OCI-LY7 (cell line): Measurements from ENCODE around the gene EPB41L4B. TPM values are rescaled to one million over a fixed set of nuclear protein-coding genes. Genes with fewer than 3 reads are reported as not detected.

Experiments used
- BruUV-seq: library from RNA; stranded (reverse); fragments of 400-500 nt; replicated peaks from 2 replicates; lab custom pipeline; 2021; lab: Mats Ljungman, UMichigan
- CTCF ChIA-PET: fragments of 300-600 bp; sonication (Branson Sonifier 250); formaldehyde crosslinking; loops from one replicate; lab custom pipeline; 2022; ENCODE audit warnings: antibody characterized with exemption; ENCODE audit not compliant: unreplicated experiment; lab: Charles Lee
- POLR2A ChIA-PET: fragments of 300-600 bp; sonication (Branson Sonifier 250); formaldehyde crosslinking; loops from one replicate; lab custom pipeline; 2022; ENCODE audit warnings: antibody characterized with exemption; lab: Charles Lee
- DNase-seq: peaks from one replicate; pipeline ENCODE4 v3.0.0-alpha.2; 2015; ENCODE audit warnings: low spot score
- H2AFZ ChIP-seq: fragments of 200-600 bp; sonication (generic), shearing (Covaris generic); 2 replicates; pipeline ENCODE4 v1.6.1; 2014; ENCODE audit warnings: mild to moderate bottlenecking, antibody characterized with exemption, low read length, moderate library complexity
- H3K27ac ChIP-seq: fragments of 200-600 bp; sonication (generic); 2 replicates; pipeline ENCODE4 v1.5.1; 2014; ENCODE audit warnings: mixed run types, low read depth, mild to moderate bottlenecking, moderate library complexity, low read length, inconsistent platforms; ENCODE audit not compliant: poor library complexity, severe bottlenecking
- H3K36me3 ChIP-seq: fragments of 200-600 bp; sonication (generic); 2 replicates; pipeline ENCODE4 v1.6.1; 2014; ENCODE audit warnings: mild to moderate bottlenecking, antibody characterized with exemption, low read length, moderate library complexity, mixed read lengths; ENCODE audit not compliant: insufficient read depth
- H3K4me1 ChIP-seq: fragments of 200-600 bp; sonication (generic); 2 replicates; pipeline ENCODE4 v1.5.1; 2014; ENCODE audit warnings: mild to moderate bottlenecking, low read length; ENCODE audit not compliant: insufficient read depth, poor library complexity, severe bottlenecking
- H3K4me2 ChIP-seq: fragments of 200-600 bp; sonication (generic); 2 replicates; pipeline ENCODE4 v1.6.1; 2014; ENCODE audit warnings: mild to moderate bottlenecking, low read length
- H3K4me3 ChIP-seq: fragments of 200-600 bp; sonication (generic); 2 replicates; pipeline ENCODE4 v1.5.1; 2014; ENCODE audit warnings: mild to moderate bottlenecking, low read depth, low read length; ENCODE audit not compliant: poor library complexity, severe bottlenecking
- H3K79me2 ChIP-seq: fragments of 200-600 bp; sonication (generic); 2 replicates; pipeline ENCODE4 v1.6.1; 2016; ENCODE audit warnings: low read depth, mild to moderate bottlenecking, low read length, moderate library complexity, mixed read lengths; ENCODE audit not compliant: insufficient read depth
- H3K9me2 ChIP-seq: fragments of 200-600 bp; sonication (generic); 2 replicates; pipeline ENCODE4 v1.6.1; 2016; ENCODE audit warnings: mild to moderate bottlenecking, low read length, mixed read lengths; ENCODE audit not compliant: insufficient read depth
- H3K9me3 ChIP-seq: fragments of 200-600 bp; sonication (generic); 2 replicates; pipeline ENCODE4 v1.6.1; 2014; ENCODE audit warnings: mild to moderate bottlenecking, mixed run types, low read length, mixed read lengths
- H4K20me1 ChIP-seq: fragments of 200-600 bp; sonication (generic); 2 replicates; pipeline ENCODE4 v1.6.1; 2014; ENCODE audit warnings: mild to moderate bottlenecking, antibody characterized with exemption, low read length, moderate library complexity, mixed read lengths; ENCODE audit not compliant: insufficient read depth
- CTCF ChIP-seq: fragments of 200-600 bp; sonication (generic); conservative IDR thresholded peaks from 2 replicates; pipeline ENCODE4 v1.5.1; 2014; ENCODE audit warnings: mild to moderate bottlenecking, antibody characterized with exemption, low read length, moderate library complexity, mixed read lengths
- EZH2phosphoT487 ChIP-seq: fragments of 200-600 bp; sonication (generic); IDR thresholded peaks from 2 replicates; pipeline ENCODE4 v1.6.1; 2018; ENCODE audit warnings: low read depth, borderline replicate concordance, mild to moderate bottlenecking, mixed run types, antibody characterized with exemption, low read length, moderate library complexity, mixed read lengths
- intact Hi-C: fragments of 100-400 bp; cut with micrococcal nuclease; formaldehyde crosslinking; loops from one replicate; pipeline ENCODE4 v1.10.0; 2022; ENCODE audit not compliant: unreplicated experiment
- total RNA-seq, 2 experiments: library from RNA; depleted of rRNA in 1 of 2; stranded (reverse); fragments of >200 nt in 1 of 2; shearing (Covaris generic) in 1 of 2; gene quantifications; 2 replicates each; pipeline ENCODE4 v1.2.3, GENCODE V29; 2014 to 2022

The EPB41L4B gene
- total RNA-seq, 2 experiments from 2014 or later: 0.29 TPM; not detected in 1

GRCh38 chr9:109143881-109144562 lies 176.8 kb downstream of the EPB41L4B start:
- no TSS peak for BruUV-seq
- Histone ChIP-seq H3K4me3 (no peak overlapping the region), H2AFZ (no peak overlapping the region), H3K79me2 (no peaks in the 10 kb centered on the region), H3K9me3 (no peaks in the 10 kb centered on the region), H3K4me2 (no peak overlapping the region), H3K4me1 (no peaks in the 10 kb centered on the region), H3K9me2 (no peaks in the 10 kb centered on the region), H3K27ac (no peak overlapping the region), H3K36me3 (no peaks in the 10 kb centered on the region), H4K20me1 (no peaks in the 10 kb centered on the region)
- peak; percentile 48 for DNase-seq
- ChIA-PET CTCF (no interaction called here), POLR2A (no interaction called here)
- intact Hi-C loops: no loop called here
- no peak for TF ChIP-seq EZH2phosphoT487
- peak; percentile 57 for TF ChIP-seq CTCF

GRCh38 chr9:109141375-109141774 lies 179.5 kb downstream of the EPB41L4B start:
- BruUV-seq: no TSS peak
- no peak for TF ChIP-seq EZH2phosphoT487
- TF ChIP-seq CTCF: no peak
- no peak for DNase-seq
- Histone ChIP-seq H3K9me2 (no peaks in the 10 kb centered on the region), H3K36me3 (no peaks in the 10 kb centered on the region), H3K4me2 (no peak overlapping the region), H3K4me1 (no peaks in the 10 kb centered on the region), H3K79me2 (no peaks in the 10 kb centered on the region), H3K27ac (no peak overlapping the region), H3K9me3 (no peaks in the 10 kb centered on the region), H2AFZ (no peak overlapping the region), H3K4me3 (no peak overlapping the region), H4K20me1 (no peaks in the 10 kb centered on the region)
- intact Hi-C loops: no loop called here
- CTCF ChIA-PET: no interaction called here
- POLR2A ChIA-PET: no interaction called here

GRCh38 chr9:109139851-109140250 lies 181.0 kb downstream of the EPB41L4B start:
- no peak overlapping the region for H3K4me2 ChIP-seq
- H2AFZ ChIP-seq: no peak overlapping the region
- H3K4me3 ChIP-seq: no peak overlapping the region
- H3K4me1 ChIP-seq: no peaks in the 10 kb centered on the region
- no peaks in the 10 kb centered on the region for H4K20me1 ChIP-seq
- H3K79me2 ChIP-seq: no peaks in the 10 kb centered on the region
- DNase-seq: no peak
- no peaks in the 10 kb centered on the region for H3K9me2 ChIP-seq
- POLR2A ChIA-PET: no interaction called here
- CTCF ChIA-PET: no interaction called here
- no peak overlapping the region for H3K27ac ChIP-seq
- intact Hi-C loops: no loop called here
- no TSS peak for BruUV-seq
- TF ChIP-seq EZH2phosphoT487: no peak
- no peak for TF ChIP-seq CTCF
- no peaks in the 10 kb centered on the region for H3K36me3 ChIP-seq
- H3K9me3 ChIP-seq: no peaks in the 10 kb centered on the region
